Measurements from ENCODE around the gene ZNF774. TPM values are rescaled to one million over a fixed set of nuclear protein-coding genes. Genes with fewer than 3 reads are reported as not detected.
A peak's percentile ranks its signal among the peaks of the same experiment; 100 is the strongest.

Gene ZNF774
- total RNA-seq, 1 donor from 2014 or later: 4.8 TPM

- H3K4me1 Mint-ChIP-seq (ENCODE audit: unreplicated experiment): peaks cover 31% of the 10 kb centered on the region
Observed at GRCh38 chr15:90401495-90401894, 49.4 kb downstream of the ZNF774 start.

GRCh38 chr15:90402223-90402622 is 50.1 kb downstream of the ZNF774 start:
- TF ChIP-seq CTCF (conservative IDR thresholded peaks at IDR 0.05): no peak
- DNase-seq (ENCODE audit: extremely low spot score, unreplicated experiment): no peak
- H3K36me3 Mint-ChIP-seq: no peaks in the 10 kb centered on the region
- H3K27me3 Mint-ChIP-seq: no peaks in the 10 kb centered on the region
- H3K27ac Mint-ChIP-seq: peak overlapping the region; percentile 94
- H3K9me3 Mint-ChIP-seq: no peaks in the 10 kb centered on the region
- H3K4me3 Mint-ChIP-seq: peak overlapping the region; percentile 7
- H3K4me1 Mint-ChIP-seq (ENCODE audit: unreplicated experiment): peaks cover 33% of the 10 kb centered on the region

More at GRCh38 chr15:90401495-90401894, 49.4 kb downstream of the ZNF774 start:
- Mint-ChIP-seq H3K27ac (peak overlapping the region; percentile 94), H3K4me3 (peak overlapping the region; percentile 78), H3K27me3 (no peaks in the 10 kb centered on the region), H3K9me3 (no peaks in the 10 kb centered on the region), H3K36me3 (no peaks in the 10 kb centered on the region)
- no peak for DNase-seq (ENCODE audit: extremely low spot score, unreplicated experiment)
- no peak for TF ChIP-seq CTCF (conservative IDR thresholded peaks at IDR 0.05)

GRCh38 chr15:90402767-90403166 is 50.7 kb downstream of the ZNF774 start:
- Mint-ChIP-seq H3K9me3 (no peaks in the 10 kb centered on the region), H3K27ac (peak overlapping the region; percentile 94), H3K36me3 (no peaks in the 10 kb centered on the region), H3K4me1 (ENCODE audit: unreplicated experiment) (peaks cover 35% of the 10 kb centered on the region), H3K4me3 (no peak overlapping the region), H3K27me3 (no peaks in the 10 kb centered on the region)
- TF ChIP-seq CTCF (conservative IDR thresholded peaks at IDR 0.05): no peak
- no peak for DNase-seq (ENCODE audit: extremely low spot score, unreplicated experiment)

- Mint-ChIP-seq H3K4me1 (ENCODE audit: unreplicated experiment) (peaks cover 39% of the 10 kb centered on the region), H3K36me3 (peaks cover 11% of the 10 kb centered on the region), H3K4me3 (no peak overlapping the region), H3K27me3 (no peaks in the 10 kb centered on the region), H3K27ac (peak overlapping the region; percentile 3), H3K9me3 (peaks cover 4% of the 10 kb centered on the region)
- DNase-seq (ENCODE audit: extremely low spot score, unreplicated experiment): no peak
- TF ChIP-seq CTCF (conservative IDR thresholded peaks at IDR 0.05): no peak
Observed at GRCh38 chr15:90405055-90405607, 53.0 kb downstream of the ZNF774 start.

GRCh38 chr15:90407336-90407735 is 55.3 kb downstream of the ZNF774 start:
- H3K36me3 Mint-ChIP-seq: peaks cover 16% of the 10 kb centered on the region
- H3K4me3 Mint-ChIP-seq: no peak overlapping the region
- H3K27ac Mint-ChIP-seq: no peak overlapping the region
- DNase-seq (ENCODE audit: extremely low spot score, unreplicated experiment): no peak
- peaks cover 19% of the 10 kb centered on the region for H3K4me1 Mint-ChIP-seq (ENCODE audit: unreplicated experiment)
- TF ChIP-seq CTCF (conservative IDR thresholded peaks at IDR 0.05): no peak
- H3K27me3 Mint-ChIP-seq: no peaks in the 10 kb centered on the region
- H3K9me3 Mint-ChIP-seq: peaks cover 4% of the 10 kb centered on the region

All from type B pancreatic cell (in vitro differentiated cells).